ENCODE data around the gene AUTS2.

Gene AUTS2

GRCh38 chr7:69920797-69921196 lies 322.5 kb downstream of the AUTS2 start:
- TF ChIP-seq CTCF (IDR thresholded peaks at IDR 0.05; ENCODE audit: insufficient read depth, low read length, poor library complexity, severe bottlenecking) (no peak), EZH2phosphoT487 (conservative IDR thresholded peaks at IDR 0.05; ENCODE audit: low read length) (no peak)

GRCh38 chr7:69922026-69922803 lies 323.9 kb downstream of the AUTS2 start:
- Histone ChIP-seq H3K27me3 (ENCODE audit: low read length) (no peaks in the 10 kb centered on the region), H2AFZ (ENCODE audit: low read depth, low read length, severe bottlenecking) (no peak overlapping the region), H4K20me1 (ENCODE audit: low read depth, low read length) (0 out of 2 replicates have a peak, but pooled peaks cover 10% of the 10 kb centered on the region), H3F3A (ENCODE audit: insufficient read depth) (no peaks in the 10 kb centered on the region), H3K9me2 (replicated peaks; ENCODE audit: insufficient read depth, low read length) (no peaks in the 10 kb centered on the region), H3K4me3 (ENCODE audit: insufficient read depth, low read length, poor library complexity, severe bottlenecking) (no peak overlapping the region), H3K79me2 (ENCODE audit: insufficient read depth, low read length) (peaks cover 7% of the 10 kb centered on the region; the same call in 1 of the 2 replicates), H3K36me3 (ENCODE audit: low read length) (no peaks in the 10 kb centered on the region; the same call in 1 of the 2 replicates), H3K4me2 (ENCODE audit: low read depth, low read length, poor library complexity, severe bottlenecking) (no peak overlapping the region), H3K9ac (ENCODE audit: low read length) (no peak overlapping the region), H3K27ac (ENCODE audit: low read depth, low read length) (no peak overlapping the region), H3K9me3 (ENCODE audit: insufficient read depth, low read length) (no peaks in the 10 kb centered on the region)
- no peak for TF ChIP-seq CTCF (IDR thresholded peaks at IDR 0.05; ENCODE audit: insufficient read depth, low read length, poor library complexity, severe bottlenecking)

More at GRCh38 chr7:69920797-69921196, 322.5 kb downstream of the AUTS2 start:
- H3K27ac ChIP-seq (ENCODE audit: low read depth, low read length) = no peak overlapping the region
- H3K36me3 ChIP-seq (ENCODE audit: low read length) = no peaks in the 10 kb centered on the region
- no peaks in the 10 kb centered on the region for H3K9me2 ChIP-seq (replicated peaks; ENCODE audit: insufficient read depth, low read length)
- H3K9ac ChIP-seq (ENCODE audit: low read length) = no peak overlapping the region
- H3F3A ChIP-seq (ENCODE audit: insufficient read depth) = no peaks in the 10 kb centered on the region
- no peak overlapping the region for H2AFZ ChIP-seq (ENCODE audit: low read depth, low read length, severe bottlenecking)
- H3K27me3 ChIP-seq (ENCODE audit: low read length) = no peaks in the 10 kb centered on the region
- no peaks in the 10 kb centered on the region for H3K9me3 ChIP-seq (ENCODE audit: insufficient read depth, low read length)
- peaks cover 7% of the 10 kb centered on the region; the same call in 1 of the 2 replicates for H3K79me2 ChIP-seq (ENCODE audit: insufficient read depth, low read length)
- H3K4me2 ChIP-seq (ENCODE audit: low read depth, low read length, poor library complexity, severe bottlenecking) = no peak overlapping the region
- 0 out of 2 replicates have a peak, but pooled peaks cover 10% of the 10 kb centered on the region for H4K20me1 ChIP-seq (ENCODE audit: low read depth, low read length)
- H3K4me3 ChIP-seq (ENCODE audit: insufficient read depth, low read length, poor library complexity, severe bottlenecking) = no peak overlapping the region

- Histone ChIP-seq H3K4me2 (ENCODE audit: low read depth, low read length, poor library complexity, severe bottlenecking) (no peak overlapping the region), H3K27me3 (ENCODE audit: low read length) (no peaks in the 10 kb centered on the region), H2AFZ (ENCODE audit: low read depth, low read length, severe bottlenecking) (no peak overlapping the region), H3K9me2 (replicated peaks; ENCODE audit: insufficient read depth, low read length) (no peaks in the 10 kb centered on the region), H3K4me3 (ENCODE audit: insufficient read depth, low read length, poor library complexity, severe bottlenecking) (no peak overlapping the region), H3F3A (ENCODE audit: insufficient read depth) (no peaks in the 10 kb centered on the region), H3K36me3 (ENCODE audit: low read length) (peaks cover 8% of the 10 kb centered on the region), H3K27ac (ENCODE audit: low read depth, low read length) (no peak overlapping the region), H3K9ac (ENCODE audit: low read length) (no peak overlapping the region), H4K20me1 (ENCODE audit: low read depth, low read length) (peaks cover 3% of the 10 kb centered on the region; the same call in 1 of the 2 replicates), H3K79me2 (ENCODE audit: insufficient read depth, low read length) (peaks cover 11% of the 10 kb centered on the region; the same call in 1 of the 2 replicates), H3K9me3 (ENCODE audit: insufficient read depth, low read length) (peaks cover 7% of the 10 kb centered on the region; the same call in 1 of the 2 replicates)
- TF ChIP-seq CTCF (IDR thresholded peaks at IDR 0.05; ENCODE audit: insufficient read depth, low read length, poor library complexity, severe bottlenecking) (no peak), EZH2phosphoT487 (conservative IDR thresholded peaks at IDR 0.05; ENCODE audit: low read length) (no peak)
These were observed 329.2 kb downstream of the AUTS2 start for GRCh38 chr7:69927461-69927860.

All from SU-DHL-6 (cell line).